ENCODE data around the gene MAST2.

GRCh38 chr1:45922813-45923212 lies 119.4 kb downstream of the MAST2 start:
- TF ChIP-seq, protein P1, sequence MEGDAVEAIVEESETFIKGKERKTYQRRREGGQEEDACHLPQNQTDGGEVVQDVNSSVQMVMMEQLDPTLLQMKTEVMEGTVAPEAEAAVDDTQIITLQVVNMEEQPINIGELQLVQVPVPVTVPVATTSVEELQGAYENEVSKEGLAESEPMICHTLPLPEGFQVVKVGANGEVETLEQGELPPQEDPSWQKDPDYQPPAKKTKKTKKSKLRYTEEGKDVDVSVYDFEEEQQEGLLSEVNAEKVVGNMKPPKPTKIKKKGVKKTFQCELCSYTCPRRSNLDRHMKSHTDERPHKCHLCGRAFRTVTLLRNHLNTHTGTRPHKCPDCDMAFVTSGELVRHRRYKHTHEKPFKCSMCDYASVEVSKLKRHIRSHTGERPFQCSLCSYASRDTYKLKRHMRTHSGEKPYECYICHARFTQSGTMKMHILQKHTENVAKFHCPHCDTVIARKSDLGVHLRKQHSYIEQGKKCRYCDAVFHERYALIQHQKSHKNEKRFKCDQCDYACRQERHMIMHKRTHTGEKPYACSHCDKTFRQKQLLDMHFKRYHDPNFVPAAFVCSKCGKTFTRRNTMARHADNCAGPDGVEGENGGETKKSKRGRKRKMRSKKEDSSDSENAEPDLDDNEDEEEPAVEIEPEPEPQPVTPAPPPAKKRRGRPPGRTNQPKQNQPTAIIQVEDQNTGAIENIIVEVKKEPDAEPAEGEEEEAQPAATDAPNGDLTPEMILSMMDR (IDR thresholded peaks at IDR 0.05 in 2 of 3, conservative IDR thresholded peaks at IDR 0.05 in 1 of 3; ENCODE audit: borderline replicate concordance in 1 of 3, insufficient read depth in 1 of 3, low read depth in 2 of 3, low read length in 2 of 3) = no peak
- no peak for TF ChIP-seq SP1 (IDR thresholded peaks at IDR 0.05; ENCODE audit: low read depth)
- no peak for TF ChIP-seq POLR2A (IDR thresholded peaks at IDR 0.05; ENCODE audit: borderline replicate concordance, extremely low read depth, insufficient read depth, insufficient read length)
- TF ChIP-seq, protein P2, sequence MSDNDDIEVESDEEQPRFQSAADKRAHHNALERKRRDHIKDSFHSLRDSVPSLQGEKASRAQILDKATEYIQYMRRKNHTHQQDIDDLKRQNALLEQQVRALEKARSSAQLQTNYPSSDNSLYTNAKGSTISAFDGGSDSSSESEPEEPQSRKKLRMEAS (IDR thresholded peaks at IDR 0.05) = no peak
- TF ChIP-seq FOSL1 (IDR thresholded peaks at IDR 0.05; ENCODE audit: low read depth) = no peak
- TF ChIP-seq RAD21 (IDR thresholded peaks at IDR 0.05; ENCODE audit: low read depth) = no peak
- TF ChIP-seq EZH2 (IDR thresholded peaks at IDR 0.05) = no peak
- no peak for TF ChIP-seq REST (IDR thresholded peaks at IDR 0.05; ENCODE audit: low read depth)
- no peak for TF ChIP-seq EZH2phosphoT487 (IDR thresholded peaks at IDR 0.05; ENCODE audit: borderline replicate concordance)
- no peak for TF ChIP-seq ZNF274 (IDR thresholded peaks at IDR 0.05; ENCODE audit: low read depth, low read length)
- no peak for TF ChIP-seq YY1 (IDR thresholded peaks at IDR 0.05; ENCODE audit: extremely low read depth, insufficient replicate concordance, low read depth, low read length)
